HCT116 (cell line): Measurements from ENCODE around the gene LARP1. TPM values are rescaled to one million over a fixed set of nuclear protein-coding genes. Genes with fewer than 3 reads are reported as not detected.

Experiments used
- ATAC-seq: fragments of 200-7000 bp; cut with Tn5 transposase; 2 replicates; pipeline ENCODE4 v1.9.1; 2020; ENCODE audit warnings: mild to moderate bottlenecking, moderate library complexity
- BruUV-seq: library from RNA; stranded (reverse); fragments of 400-500 nt; replicated peaks from 2 replicates; lab custom pipeline; 2021; lab: Mats Ljungman, UMichigan
- CTCF ChIA-PET: fragments of 300-600 bp; sonication (Branson Sonifier 250); formaldehyde crosslinking; loops from one replicate; lab custom pipeline; 2021; ENCODE audit warnings: antibody characterized with exemption; lab: Charles Lee
- POLR2A ChIA-PET: fragments of 300-600, 350-600 bp; sonication (Branson Sonifier 250); formaldehyde crosslinking; loops from one replicate; lab custom pipeline; 2021; ENCODE audit warnings: antibody characterized with exemption; lab: Charles Lee
- RAD21 ChIA-PET, 2 experiments: fragments of 300-600 bp; sonication (Branson Sonifier 250); formaldehyde crosslinking; loops; one replicate each; lab custom pipeline; 2023; ENCODE audit warnings: low total read pairs in 2 of 2; ENCODE audit not compliant: uncharacterized antibody in 2 of 2, unreplicated experiment in 2 of 2, low non-redundant PET in 1 of 2; lab: Charles Lee
- DNase-seq: peaks from one replicate; pipeline ENCODE4 v3.0.0-alpha.2; 2010; ENCODE audit warnings: low read depth, low spot score
- H2AFZ ChIP-seq: fragments of 200-600 bp; shearing (Covaris generic), sonication (generic); 2 replicates; pipeline ENCODE4 v1.6.1; 2017; ENCODE audit warnings: low read depth, mixed run types, mixed read lengths, antibody characterized with exemption, low read length; ENCODE audit not compliant: poor library complexity, severe bottlenecking
- H3K27ac ChIP-seq: 2 replicates; pipeline ENCODE4 v1.5.1; 2012; ENCODE audit warnings: low read depth, low read length
- H3K27me3 ChIP-seq: fragments of 200-600 bp; sonication (generic); 2 replicates; pipeline ENCODE4 v1.6.1; 2016; ENCODE audit warnings: mixed run types, low read length, mixed read lengths; ENCODE audit not compliant: insufficient read depth
- H3K36me3 ChIP-seq, 2 experiments: fragments of 200-500 bp in 1 of 2; fragments of 200-600 bp in 1 of 2; sonication (Bioruptor generic) in 1 of 2; sonication (generic) in 1 of 2; 2 replicates each; pipeline versions ENCODE4 v1.5.1 to v1.6.1; 2014 to 2016; ENCODE audit warnings: low read length in 2 of 2, inconsistent platforms in 1 of 2, mixed read lengths in 1 of 2, mixed run types in 1 of 2; ENCODE audit not compliant: insufficient read depth in 2 of 2, control insufficient read depth in 1 of 2
- H3K4me1 ChIP-seq, 2 experiments: fragments of 200-600 bp in 1 of 2; sonication (generic) in 1 of 2; 2 replicates each; pipeline versions ENCODE4 v1.5.1 to v1.6.1; 2012 to 2017; ENCODE audit warnings: low read length in 2 of 2, inconsistent platforms in 1 of 2, mild to moderate bottlenecking in 1 of 2, mixed read lengths in 1 of 2, mixed run types in 1 of 2, moderate library complexity in 1 of 2; ENCODE audit not compliant: insufficient read depth in 2 of 2, control insufficient read depth in 1 of 2
- H3K4me2 ChIP-seq: fragments of 200-600 bp; sonication (generic); 2 replicates; pipeline ENCODE4 v1.6.1; 2017; ENCODE audit warnings: mixed run types, low read length, mixed read lengths
- H3K4me3 ChIP-seq, 2 experiments: fragments of 200-600 bp in 1 of 2; sonication (generic) in 1 of 2; replicated peaks in 1 of 2; 2 replicates each; pipeline ENCODE4 v1.5.1; 2011 to 2016; ENCODE audit warnings: low read length in 2 of 2, control low read depth in 1 of 2, low read depth in 1 of 2, mild to moderate bottlenecking in 1 of 2, mixed read lengths in 1 of 2, mixed run types in 1 of 2
- H3K79me2 ChIP-seq: fragments of 200-600 bp; sonication (generic); 2 replicates; pipeline ENCODE4 v1.6.1; 2017; ENCODE audit warnings: mild to moderate bottlenecking, mixed run types, low read length, moderate library complexity, mixed read lengths; ENCODE audit not compliant: insufficient read depth
- H3K9ac ChIP-seq: fragments of 200-600 bp; sonication (generic); 2 replicates; pipeline ENCODE4 v1.6.1; 2016; ENCODE audit warnings: low read length, mixed read lengths
- H3K9me2 ChIP-seq: fragments of 200-600 bp; sonication (generic), shearing (Covaris generic); 2 replicates; pipeline ENCODE4 v1.6.1; 2017; ENCODE audit warnings: mixed run types, mild to moderate bottlenecking, moderate library complexity; ENCODE audit not compliant: insufficient read depth
- H3K9me3 ChIP-seq, 2 experiments: fragments of 200-500 bp in 1 of 2; fragments of 200-600 bp in 1 of 2; sonication (Bioruptor generic) in 1 of 2; sonication (generic) in 1 of 2; 2 replicates each; pipeline ENCODE4 v1.6.1; 2014 to 2017; ENCODE audit warnings: low read length in 2 of 2, mixed read lengths in 2 of 2, inconsistent platforms in 1 of 2, low read depth in 1 of 2, mild to moderate bottlenecking in 1 of 2, mixed run types in 1 of 2, moderate library complexity in 1 of 2; ENCODE audit not compliant: control insufficient read depth in 1 of 2, insufficient read depth in 1 of 2
- H4K20me1 ChIP-seq: fragments of 200-600 bp; sonication (generic), shearing (Covaris generic); 2 replicates; pipeline ENCODE4 v1.6.1; 2017; ENCODE audit warnings: mixed run types, mild to moderate bottlenecking, moderate library complexity; ENCODE audit not compliant: insufficient read depth
- CBX3 ChIP-seq: IDR thresholded peaks from 2 replicates; pipeline ENCODE4 v1.6.1; 2012; ENCODE audit warnings: low read depth
- CEBPB ChIP-seq: IDR thresholded peaks from 2 replicates; pipeline ENCODE4 v1.6.1; 2012; ENCODE audit warnings: low read depth
- ELF1 ChIP-seq: IDR thresholded peaks from 2 replicates; pipeline ENCODE4 v1.6.1; 2012; ENCODE audit warnings: low read depth, borderline replicate concordance
- FOSL1 ChIP-seq: IDR thresholded peaks from 2 replicates; pipeline ENCODE4 v1.6.1; 2012; ENCODE audit warnings: low read depth
- POLR2A ChIP-seq: IDR thresholded peaks from 2 replicates; pipeline ENCODE4 v1.7.0; 2011; ENCODE audit warnings: borderline replicate concordance; ENCODE audit not compliant: insufficient read depth, insufficient read length; ENCODE audit errors: extremely low read depth
- POLR2AphosphoS5 ChIP-seq: IDR thresholded peaks from 2 replicates; pipeline ENCODE4 v1.6.1; 2011; ENCODE audit warnings: mild to moderate bottlenecking, low read depth, low read length, moderate library complexity
- RAD21 ChIP-seq: IDR thresholded peaks from 2 replicates; pipeline ENCODE4 v1.6.1; 2012; ENCODE audit warnings: low read depth, mild to moderate bottlenecking
- SIN3A ChIP-seq: IDR thresholded peaks from 2 replicates; pipeline ENCODE4 v1.6.1; 2012; ENCODE audit warnings: low read depth
- SP1 ChIP-seq: IDR thresholded peaks from 2 replicates; pipeline ENCODE4 v1.6.1; 2012; ENCODE audit warnings: low read depth
- SRF ChIP-seq: IDR thresholded peaks from 2 replicates; pipeline ENCODE4 v1.6.1; 2012; ENCODE audit warnings: low read depth
- TCF7L2 ChIP-seq: IDR thresholded peaks from 2 replicates; pipeline ENCODE4 v1.7.0; 2011; ENCODE audit warnings: borderline replicate concordance, inconsistent platforms; ENCODE audit not compliant: insufficient read depth, insufficient read length; ENCODE audit errors: extremely low read depth
- YY1 ChIP-seq: IDR thresholded peaks from 2 replicates; pipeline ENCODE4 v1.6.1; 2011; ENCODE audit warnings: low read length, low read depth, moderate library complexity, mild to moderate bottlenecking; ENCODE audit not compliant: insufficient replicate concordance; ENCODE audit errors: extremely low read depth
- ZNF274 ChIP-seq: fragments of 200-500 bp; sonication (Bioruptor generic); IDR thresholded peaks from 2 replicates; pipeline ENCODE4 v1.6.1; 2014; ENCODE audit warnings: mild to moderate bottlenecking, low read depth, low read length, inconsistent platforms
- intact Hi-C: fragments of 100-400 bp; cut with micrococcal nuclease; formaldehyde crosslinking; loops from 2 replicates; pipeline ENCODE4 v1.10.0; 2022
- total RNA-seq: library from RNA; stranded (reverse); gene quantifications from one replicate; pipeline ENCODE4 v1.2.1, GENCODE V29; 2021; ENCODE audit not compliant: unreplicated experiment
- TF ChIP-seq, protein P1 (sequence below), 3 experiments: fragments of 200-600 bp in 1 of 3; sonication (generic) in 1 of 3; IDR thresholded peaks in 2 of 3; conservative IDR thresholded peaks in 1 of 3; 2 replicates each; pipeline ENCODE4 v1.5.1; 2012 to 2017; ENCODE audit warnings: low read depth in 2 of 3, low read length in 2 of 3, antibody characterized with exemption in 1 of 3, borderline replicate concordance in 1 of 3, control low read depth in 1 of 3, mild to moderate bottlenecking in 1 of 3, mixed read lengths in 1 of 3, mixed run types in 1 of 3, moderate library complexity in 1 of 3; ENCODE audit not compliant: insufficient read depth in 1 of 3
- TF ChIP-seq, protein P2 (sequence below): IDR thresholded peaks from 2 replicates; pipeline ENCODE4 v1.6.1; 2012
- TF ChIP-seq, protein P3 (sequence below): IDR thresholded peaks from 2 replicates; pipeline ENCODE4 v1.6.1; 2012

LARP1 gene
- total RNA-seq, 1 experiment from 2014 or later: 201 TPM

DNA sequence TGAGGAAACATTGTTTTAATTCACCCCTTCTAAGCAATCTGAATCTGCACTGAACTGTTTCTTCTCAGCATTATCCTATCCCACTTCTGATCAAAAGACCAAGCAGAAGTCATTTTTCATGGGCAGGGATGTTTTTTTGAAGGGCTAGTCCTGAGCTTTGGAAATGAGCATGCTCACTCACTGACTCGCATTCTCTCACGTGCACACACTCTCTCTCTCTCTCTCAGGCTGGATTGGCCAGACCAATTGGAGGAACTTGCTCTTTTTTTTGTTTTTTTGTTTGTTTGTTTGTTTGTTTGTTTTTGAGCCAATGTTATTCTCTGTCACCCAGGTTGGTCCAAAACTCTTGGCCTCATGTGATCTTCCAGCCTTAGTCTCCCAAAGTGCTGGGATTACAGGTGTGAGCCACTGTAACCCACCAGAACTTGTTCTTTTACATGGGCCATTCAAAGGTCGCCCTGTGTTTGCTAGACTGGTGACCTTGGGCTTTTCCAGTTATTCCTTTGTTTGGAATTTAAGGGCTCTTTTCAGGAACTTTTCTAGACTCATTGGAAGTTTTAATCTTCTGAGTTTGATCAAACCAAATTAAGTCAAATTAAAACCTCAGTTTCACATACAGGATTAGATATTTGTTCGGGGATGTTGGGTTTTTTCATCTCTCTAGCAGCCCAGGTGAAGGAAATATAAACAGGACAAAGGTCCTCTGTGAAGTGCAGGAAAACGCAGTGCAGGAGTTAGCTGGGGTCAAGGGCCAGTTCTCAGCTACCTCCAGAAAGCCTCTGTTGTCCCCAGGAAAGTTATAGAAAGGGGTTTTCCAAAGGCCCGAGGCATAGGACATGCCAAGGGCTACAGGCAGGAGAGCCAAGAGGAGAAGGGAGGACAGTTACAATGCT, 82.1 kb downstream of the LARP1 start:
- Histone ChIP-seq H3K79me2 (no peaks in the 10 kb centered on the region), H3K27me3 (no peaks in the 10 kb centered on the region), H3K9ac (no peak overlapping the region), H3K36me3 (no peaks in the 10 kb centered on the region), H3K27ac (no peak overlapping the region), H3K4me1 (peaks cover 18 to 20% of the 10 kb centered on the region in 2 experiments), H3K4me2 (no peak overlapping the region), H4K20me1 (no peaks in the 10 kb centered on the region), H3K9me2 (no peaks in the 10 kb centered on the region), H2AFZ (no peak overlapping the region), H3K4me3 (no peak overlapping the region), H3K9me3 (no peaks in the 10 kb centered on the region)
- CTCF ChIA-PET: no interaction called here
- POLR2A ChIA-PET: no interaction called here
- RAD21 ChIA-PET: no interaction called here
- no TSS peak for BruUV-seq
- ATAC-seq (no peak), DNase-seq (no peak)
- TF ChIP-seq TCF7L2 (no peak), POLR2A (no peak), YY1 (no peak), ZNF274 (no peak)
- intact Hi-C loops: no loop called here

DNA sequence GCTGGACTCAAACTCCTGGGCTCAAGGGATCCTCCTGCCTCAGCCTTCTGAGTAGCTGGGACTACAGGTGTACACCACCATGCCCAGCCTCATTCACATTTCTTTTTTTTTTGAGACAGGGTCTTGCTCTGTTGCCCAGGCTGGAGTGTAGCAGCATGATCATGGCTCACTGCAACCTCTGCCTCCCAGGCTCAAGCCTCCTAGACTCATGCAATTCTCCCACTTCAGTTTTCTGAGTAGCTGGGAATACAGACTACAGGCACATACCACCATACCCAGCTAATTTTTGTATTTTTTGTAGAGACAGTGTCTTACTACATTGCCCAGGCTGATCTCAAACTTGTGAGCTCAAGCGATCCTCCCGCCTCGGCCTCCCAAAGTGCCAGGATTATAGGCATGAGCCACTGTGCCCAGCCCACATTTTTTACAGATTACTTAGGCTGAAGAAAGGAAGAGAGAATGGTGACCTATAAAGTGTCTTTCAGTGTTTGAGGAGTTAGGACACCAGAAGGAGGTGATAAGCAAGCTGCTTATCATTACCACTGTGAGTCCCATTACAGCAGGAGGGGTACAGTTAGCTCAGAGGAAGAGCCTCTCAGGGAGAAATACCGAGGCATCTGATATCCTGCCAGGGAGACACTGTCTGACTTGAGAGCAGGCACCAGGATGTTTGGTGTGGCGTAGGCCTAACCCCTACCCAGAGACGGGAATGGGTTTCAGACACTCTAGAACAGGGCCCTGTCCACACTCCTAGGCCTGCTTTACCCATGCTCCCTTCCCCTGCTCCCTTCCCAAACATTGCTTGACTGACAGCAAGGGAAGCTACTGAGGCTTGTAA, 85.5 kb downstream of the LARP1 start:
- DNase-seq (no peak), ATAC-seq (no peak)
- Histone ChIP-seq H3K79me2 (no peaks in the 10 kb centered on the region), H2AFZ (no peak overlapping the region), H3K9me3 (no peaks in the 10 kb centered on the region), H3K9me2 (no peaks in the 10 kb centered on the region), H3K27me3 (no peaks in the 10 kb centered on the region), H3K27ac (no peak overlapping the region), H3K9ac (no peak overlapping the region), H3K4me1 (peaks cover 6 to 7% of the 10 kb centered on the region in 2 experiments), H4K20me1 (no peaks in the 10 kb centered on the region), H3K4me3 (no peak overlapping the region), H3K36me3 (no peaks in the 10 kb centered on the region), H3K4me2 (no peak overlapping the region)
- ChIA-PET RAD21 (no interaction called here), CTCF (no interaction called here), POLR2A (no interaction called here)
- no TSS peak for BruUV-seq
- intact Hi-C loops: no loop called here
- no peak for TF ChIP-seq FOSL1
- TF ChIP-seq SIN3A: no peak
- TF ChIP-seq YY1: no peak
- TF ChIP-seq ZNF274: no peak
- TF ChIP-seq POLR2AphosphoS5: no peak
- no peak for TF ChIP-seq CBX3
- no peak for TF ChIP-seq SRF
- TF ChIP-seq, protein P1, sequence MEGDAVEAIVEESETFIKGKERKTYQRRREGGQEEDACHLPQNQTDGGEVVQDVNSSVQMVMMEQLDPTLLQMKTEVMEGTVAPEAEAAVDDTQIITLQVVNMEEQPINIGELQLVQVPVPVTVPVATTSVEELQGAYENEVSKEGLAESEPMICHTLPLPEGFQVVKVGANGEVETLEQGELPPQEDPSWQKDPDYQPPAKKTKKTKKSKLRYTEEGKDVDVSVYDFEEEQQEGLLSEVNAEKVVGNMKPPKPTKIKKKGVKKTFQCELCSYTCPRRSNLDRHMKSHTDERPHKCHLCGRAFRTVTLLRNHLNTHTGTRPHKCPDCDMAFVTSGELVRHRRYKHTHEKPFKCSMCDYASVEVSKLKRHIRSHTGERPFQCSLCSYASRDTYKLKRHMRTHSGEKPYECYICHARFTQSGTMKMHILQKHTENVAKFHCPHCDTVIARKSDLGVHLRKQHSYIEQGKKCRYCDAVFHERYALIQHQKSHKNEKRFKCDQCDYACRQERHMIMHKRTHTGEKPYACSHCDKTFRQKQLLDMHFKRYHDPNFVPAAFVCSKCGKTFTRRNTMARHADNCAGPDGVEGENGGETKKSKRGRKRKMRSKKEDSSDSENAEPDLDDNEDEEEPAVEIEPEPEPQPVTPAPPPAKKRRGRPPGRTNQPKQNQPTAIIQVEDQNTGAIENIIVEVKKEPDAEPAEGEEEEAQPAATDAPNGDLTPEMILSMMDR (IDR thresholded peaks at IDR 0.05 in 2 of 3, conservative IDR thresholded peaks at IDR 0.05 in 1 of 3; ENCODE audit: borderline replicate concordance in 1 of 3, insufficient read depth in 1 of 3, low read depth in 2 of 3, low read length in 2 of 3): no peak
- no peak for TF ChIP-seq RAD21
- no peak for TF ChIP-seq POLR2A
- TF ChIP-seq SP1: no peak
- TF ChIP-seq ELF1: no peak
- TF ChIP-seq, protein P2, sequence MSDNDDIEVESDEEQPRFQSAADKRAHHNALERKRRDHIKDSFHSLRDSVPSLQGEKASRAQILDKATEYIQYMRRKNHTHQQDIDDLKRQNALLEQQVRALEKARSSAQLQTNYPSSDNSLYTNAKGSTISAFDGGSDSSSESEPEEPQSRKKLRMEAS: no peak
- TF ChIP-seq CEBPB: no peak
- TF ChIP-seq, protein P3, sequence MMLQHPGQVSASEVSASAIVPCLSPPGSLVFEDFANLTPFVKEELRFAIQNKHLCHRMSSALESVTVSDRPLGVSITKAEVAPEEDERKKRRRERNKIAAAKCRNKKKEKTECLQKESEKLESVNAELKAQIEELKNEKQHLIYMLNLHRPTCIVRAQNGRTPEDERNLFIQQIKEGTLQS: no peak
